Measurements from ENCODE around the gene DRAXIN. TPM values are rescaled to one million over a fixed set of nuclear protein-coding genes. Genes with fewer than 3 reads are reported as not detected.
A peak's percentile ranks its signal among the peaks of the same experiment; 100 is the strongest.

Gene DRAXIN
- total and polyA plus RNA-seq, 11 donors, result 0.03 to 0.29 (median 0.10) TPM; not detected in 4

GRCh38 chr1:11753555-11754208, 62.2 kb downstream of the DRAXIN start:
- H3K27ac ChIP-seq, result no peak overlapping the region
- H3K4me1 ChIP-seq, result peaks cover 0 to 5% (median 0%) of the 10 kb centered on the region in 12 donors
- intact Hi-C loops (cut with DNase I), result no loop called here
- H3K4me3 ChIP-seq, result no peak overlapping the region
- peaks cover 0 to 25% (median 16%) of the 10 kb centered on the region in 9 donors for H3K36me3 ChIP-seq
- no peaks in the 10 kb centered on the region for H3K9me3 ChIP-seq
- H3K27me3 ChIP-seq, result no peaks in the 10 kb centered on the region
- TF ChIP-seq, protein P1, sequence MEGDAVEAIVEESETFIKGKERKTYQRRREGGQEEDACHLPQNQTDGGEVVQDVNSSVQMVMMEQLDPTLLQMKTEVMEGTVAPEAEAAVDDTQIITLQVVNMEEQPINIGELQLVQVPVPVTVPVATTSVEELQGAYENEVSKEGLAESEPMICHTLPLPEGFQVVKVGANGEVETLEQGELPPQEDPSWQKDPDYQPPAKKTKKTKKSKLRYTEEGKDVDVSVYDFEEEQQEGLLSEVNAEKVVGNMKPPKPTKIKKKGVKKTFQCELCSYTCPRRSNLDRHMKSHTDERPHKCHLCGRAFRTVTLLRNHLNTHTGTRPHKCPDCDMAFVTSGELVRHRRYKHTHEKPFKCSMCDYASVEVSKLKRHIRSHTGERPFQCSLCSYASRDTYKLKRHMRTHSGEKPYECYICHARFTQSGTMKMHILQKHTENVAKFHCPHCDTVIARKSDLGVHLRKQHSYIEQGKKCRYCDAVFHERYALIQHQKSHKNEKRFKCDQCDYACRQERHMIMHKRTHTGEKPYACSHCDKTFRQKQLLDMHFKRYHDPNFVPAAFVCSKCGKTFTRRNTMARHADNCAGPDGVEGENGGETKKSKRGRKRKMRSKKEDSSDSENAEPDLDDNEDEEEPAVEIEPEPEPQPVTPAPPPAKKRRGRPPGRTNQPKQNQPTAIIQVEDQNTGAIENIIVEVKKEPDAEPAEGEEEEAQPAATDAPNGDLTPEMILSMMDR (IDR thresholded peaks at IDR 0.05), result no peak
- no peak for TF ChIP-seq POLR2A (IDR thresholded peaks at IDR 0.05)
- ATAC-seq (peak in 1 of 4 donors; percentile 13), DNase-seq (peak in 1 of 5 donors; percentile 37)
- WGBS, 4 donors, result 50 to 58% (median 52%) methylated on average over 7 of the region's 7 CpGs

- no peak overlapping the region for H3K4me3 ChIP-seq
- no peak overlapping the region for H3K27ac ChIP-seq
- H3K4me1 ChIP-seq, result peaks cover 0 to 4% (median 0%) of the 10 kb centered on the region in 12 donors
- no peak for DNase-seq
- H3K9me3 ChIP-seq, result no peaks in the 10 kb centered on the region
- ATAC-seq, result no peak
- H3K27me3 ChIP-seq, result peaks cover 6 to 12% (median 9%) of the 10 kb centered on the region in 9 donors
- H3K36me3 ChIP-seq, result no peaks in the 10 kb centered on the region
- TF ChIP-seq POLR2A (IDR thresholded peaks at IDR 0.05), result no peak
- TF ChIP-seq, protein P1 (IDR thresholded peaks at IDR 0.05), result no peak
- intact Hi-C loops (cut with DNase I), result no loop called here
- 92 to 100% (median 96%) methylated on average over 1 of the region's 1 CpG for WGBS, 4 donors
These were observed 65.5 kb downstream of the DRAXIN start for GRCh38 chr1:11757047-11757446.

DNA sequence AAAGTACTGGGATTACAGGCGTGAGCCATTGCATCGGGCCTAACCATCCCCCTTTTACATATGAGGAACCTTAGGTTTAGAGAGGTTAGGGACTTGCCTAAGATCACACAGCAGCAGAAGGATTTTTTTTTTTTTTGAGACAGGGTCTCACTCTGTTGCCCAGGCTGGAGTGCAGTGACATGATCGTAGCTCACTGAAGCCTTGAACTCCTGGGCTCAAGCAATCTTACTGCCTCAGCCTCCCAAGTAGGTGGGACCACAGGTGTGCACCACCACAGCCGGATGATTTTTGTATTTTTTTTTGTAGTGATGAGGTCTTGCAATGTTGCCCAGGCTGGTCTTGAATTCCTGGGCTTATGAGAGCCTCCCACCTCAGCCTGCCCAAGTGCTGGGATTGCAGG, 68.3 kb downstream of the DRAXIN start:
- no peak for TF ChIP-seq POLR2A (IDR thresholded peaks at IDR 0.05)
- TF ChIP-seq, protein P1 (IDR thresholded peaks at IDR 0.05), result no peak
- ATAC-seq (no peak), DNase-seq (no peak)
- intact Hi-C loops (cut with DNase I), result no loop called here
- H3K9me3 ChIP-seq, result no peaks in the 10 kb centered on the region
- 92 to 94% (median 92%) methylated on average over 4 of the region's 4 CpGs for WGBS, 4 donors
- H3K4me1 ChIP-seq, result peaks cover 0 to 6% (median 0%) of the 10 kb centered on the region in 12 donors
- H3K27me3 ChIP-seq, result peaks cover 6 to 21% (median 14%) of the 10 kb centered on the region in 9 donors
- no peaks in the 10 kb centered on the region for H3K36me3 ChIP-seq
- no peak overlapping the region for H3K27ac ChIP-seq
- H3K4me3 ChIP-seq, result no peak overlapping the region

DNA sequence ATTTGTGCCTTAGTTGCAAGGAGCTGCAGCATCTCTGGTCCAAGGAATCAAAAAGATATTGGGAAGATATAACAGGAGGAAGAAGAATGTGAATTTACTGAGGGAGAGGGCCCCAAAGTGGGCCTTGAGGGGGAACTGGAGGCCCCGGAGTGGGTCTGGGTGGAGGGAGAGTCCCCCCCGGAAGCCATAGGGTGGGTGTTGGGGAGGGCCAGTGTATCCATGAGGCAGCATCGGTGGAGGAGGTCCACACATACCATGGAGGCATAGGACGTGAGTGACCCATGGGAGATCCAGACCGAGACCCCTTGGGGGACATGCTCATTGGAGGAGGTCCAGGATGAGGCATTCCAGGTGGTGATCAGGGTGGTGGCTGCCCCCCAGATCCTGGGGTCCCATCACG, 69.8 kb downstream of the DRAXIN start:
- Histone ChIP-seq H3K36me3 (no peaks in the 10 kb centered on the region), H3K27ac (no peak overlapping the region), H3K4me3 (no peak overlapping the region), H3K4me1 (peaks cover 0 to 6% (median 0%) of the 10 kb centered on the region in 12 donors), H3K27me3 (peaks cover 6 to 21% (median 14%) of the 10 kb centered on the region in 9 donors), H3K9me3 (no peaks in the 10 kb centered on the region)
- intact Hi-C loops (cut with DNase I), result no loop called here
- no peak for DNase-seq
- ATAC-seq, result no peak
- WGBS, 4 donors, result 81 to 92% (median 85%) methylated on average over 3 to 6 of the region's 6 CpGs
- no peak for TF ChIP-seq POLR2A (IDR thresholded peaks at IDR 0.05)
- TF ChIP-seq, protein P1 (IDR thresholded peaks at IDR 0.05), result no peak

Measured in heart left ventricle (tissue), 16 donors.